HG03064 (cell line): ENCODE measurements around the gene UST.
"Not testable (repeated sequence)": the region's sequence is repeated elsewhere in the genome, so short reads cannot be mapped to it uniquely, and the experiment has no call there.

Experiments
- ATAC-seq: cut with Tn5 transposase; IDR thresholded peaks from one replicate; pipeline ENCODE4 v1.9.1; 2021; ENCODE audit warnings: low read depth; ENCODE audit not compliant: unreplicated experiment

The UST gene

GRCh38 chr6:148890096-148890495, 143.3 kb downstream of the UST start:
- ATAC-seq, result no peak

GRCh38 chr6:148890652-148891404, 144.0 kb downstream of the UST start:
- no peak for ATAC-seq

- no peak for ATAC-seq
Observed at GRCh38 chr6:148891405-148891783, 144.6 kb downstream of the UST start.

- no peak for ATAC-seq
Observed at GRCh38 chr6:148892247-148892646, 145.4 kb downstream of the UST start.

GRCh38 chr6:148893073-148893472, 146.2 kb downstream of the UST start:
- ATAC-seq, result no peak

- no peak for ATAC-seq
Observed at GRCh38 chr6:148893481-148893880, 146.7 kb downstream of the UST start.

- no peak for ATAC-seq
Observed at GRCh38 chr6:148898376-148899014, 151.7 kb downstream of the UST start.

GRCh38 chr6:148904896-148905870, 158.4 kb downstream of the UST start:
- ATAC-seq, result no peak

GRCh38 chr6:148905901-148906300, 159.1 kb downstream of the UST start:
- no peak for ATAC-seq

- ATAC-seq, result no peak
Observed at GRCh38 chr6:148906386-148906785, 159.6 kb downstream of the UST start.

GRCh38 chr6:148907573-148907972, 160.7 kb downstream of the UST start:
- ATAC-seq, result no peak

GRCh38 chr6:148912252-148912651, 165.4 kb downstream of the UST start:
- no peak for ATAC-seq

- ATAC-seq, result no peak
Observed at GRCh38 chr6:148915810-148916209, 169.0 kb downstream of the UST start.

GRCh38 chr6:148916485-148916884, 169.7 kb downstream of the UST start:
- ATAC-seq, result not testable (repeated sequence)

GRCh38 chr6:148924226-148925012, 177.6 kb downstream of the UST start:
- no peak for ATAC-seq

GRCh38 chr6:148925701-148926100, 178.9 kb downstream of the UST start:
- no peak for ATAC-seq

- no peak for ATAC-seq
Observed at GRCh38 chr6:148926478-148926877, 179.6 kb downstream of the UST start.

- no peak for ATAC-seq
Observed at GRCh38 chr6:148927586-148927985, 180.8 kb downstream of the UST start.

- ATAC-seq, result no peak
Observed at GRCh38 chr6:148928811-148929210, 182.0 kb downstream of the UST start.

- no peak for ATAC-seq
Observed at GRCh38 chr6:148932208-148932607, 185.4 kb downstream of the UST start.
